Measurements from ENCODE around the gene MARS1.
"Not testable (repeated sequence)": the region's sequence is repeated elsewhere in the genome, so short reads cannot be mapped to it uniquely, and the experiment has no call there.

MARS1 gene

GRCh38 chr12:57550641-57551549, 63.0 kb downstream of the MARS1 start:
- no peak for DNase-seq (ENCODE audit: low spot score)

GRCh38 chr12:57551637-57552305, 63.9 kb downstream of the MARS1 start:
- no peak for DNase-seq (ENCODE audit: low spot score)

GRCh38 chr12:57552306-57552651, 64.4 kb downstream of the MARS1 start:
- no peak for DNase-seq (ENCODE audit: low spot score)

GRCh38 chr12:57552835-57553313, 65.0 kb downstream of the MARS1 start:
- no peak for DNase-seq (ENCODE audit: low spot score)

- no peak for DNase-seq (ENCODE audit: low spot score)
Measured at GRCh38 chr12:57553343-57554202, 65.7 kb downstream of the MARS1 start.

- no peak for DNase-seq (ENCODE audit: low spot score)
Measured at GRCh38 chr12:57554453-57554852, 66.6 kb downstream of the MARS1 start.

- no peak for DNase-seq (ENCODE audit: low spot score)
Measured at GRCh38 chr12:57554897-57555296, 67.0 kb downstream of the MARS1 start.

GRCh38 chr12:57558864-57559263, 71.0 kb downstream of the MARS1 start:
- DNase-seq (ENCODE audit: low spot score): no peak

GRCh38 chr12:57560516-57560915, 72.6 kb downstream of the MARS1 start:
- DNase-seq (ENCODE audit: low spot score): no peak

- not testable (repeated sequence) for DNase-seq (ENCODE audit: low spot score)
Measured at GRCh38 chr12:57561117-57561516, 73.2 kb downstream of the MARS1 start.

- DNase-seq (ENCODE audit: low spot score): no peak
Measured at GRCh38 chr12:57563358-57563757, 75.5 kb downstream of the MARS1 start.

GRCh38 chr12:57564178-57564740, 76.4 kb downstream of the MARS1 start:
- DNase-seq (ENCODE audit: low spot score): no peak

All from HuH-7.5 (cell line).